Muscle of leg (tissue), 11 donors: ENCODE results near the gene PLCL1. TPM values are rescaled to one million over a fixed set of nuclear protein-coding genes. Genes with fewer than 3 reads are reported as not detected.
"Not testable (repeated sequence)": the region's sequence is repeated elsewhere in the genome, so short reads cannot be mapped to it uniquely, and the experiment has no call there.

Experiments used
- DNase-seq: peaks from one replicate; pipeline ENCODE4 v3.0.0; 2013
- H3K27ac ChIP-seq: one replicate; pipeline ENCODE4 v1.5.1; 2013; ENCODE audit warnings: mild to moderate bottlenecking, low read length, control low read depth
- H3K27me3 ChIP-seq: one replicate; pipeline ENCODE4 v1.6.1; 2013; ENCODE audit warnings: low read length; ENCODE audit not compliant: control insufficient read depth, insufficient read depth
- H3K36me3 ChIP-seq: one replicate; pipeline ENCODE4 v1.6.1; 2013; ENCODE audit warnings: low read length; ENCODE audit not compliant: control insufficient read depth, insufficient read depth
- H3K4me1 ChIP-seq: one replicate; pipeline ENCODE4 v1.6.1; 2013; ENCODE audit warnings: low read length; ENCODE audit not compliant: control insufficient read depth, insufficient read depth
- H3K4me3 ChIP-seq: one replicate; pipeline ENCODE4 v1.5.1; 2013; ENCODE audit warnings: low read length, control low read depth
- H3K9me3 ChIP-seq: replicated peaks from 2 replicates; pipeline ENCODE4 v1.6.1; 2013; ENCODE audit warnings: low read depth, low read length; ENCODE audit not compliant: control insufficient read depth
- WGBS: methylation state at CpG from one replicate; pipeline ENCODE4 v1.1.5; 2013; ENCODE audit warnings: missing lambda C conversion rate; ENCODE audit not compliant: insufficient coverage; 5-methylcytosine and 5-hydroxymethylcytosine counted together
- polyA plus RNA-seq, 8 donors: library from polyadenylated mRNA; unstranded; fragments of 120-200 nt; gene quantifications; one replicate each; pipeline versions ENCODE4 v1.2.1 to v1.2.3, GENCODE V29; 2013; ENCODE audit warnings: inconsistent platforms in 1 of 8, low replicate concordance in 1 of 8; ENCODE audit not compliant: insufficient read length in 8 of 8, insufficient read depth in 1 of 8
- total RNA-seq: library from RNA; stranded (reverse); fragments of 120-200 nt; gene quantifications from one replicate; pipeline ENCODE4 v1.2.4, GENCODE V29; 2013

PLCL1 gene
- total and polyA plus RNA-seq, 9 donors, result 9.5 to 17.7 (median 12.7) TPM

DNA sequence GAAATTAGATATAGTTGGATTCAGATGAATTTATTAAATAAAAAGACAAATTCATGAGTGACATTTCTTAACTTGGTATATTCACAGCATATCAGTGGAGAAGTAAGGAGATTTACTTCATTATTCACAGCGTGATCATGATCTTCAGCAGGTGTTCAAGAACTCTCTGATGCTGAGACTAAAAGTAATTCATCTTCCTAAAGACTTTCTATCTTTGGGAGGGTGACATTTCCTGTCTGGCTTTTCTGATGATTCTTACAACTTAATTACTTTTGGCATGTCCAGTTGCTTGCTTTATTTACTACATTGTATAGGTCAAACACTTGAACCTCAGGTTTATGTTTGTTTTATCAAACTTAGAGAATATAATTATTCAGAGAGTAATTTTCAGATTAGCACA lies 224.6 kb downstream of the PLCL1 start:
- Histone ChIP-seq H3K9me3 (no peaks in the 10 kb centered on the region), H3K27me3 (no peaks in the 10 kb centered on the region), H3K27ac (no peak overlapping the region), H3K4me3 (no peak overlapping the region), H3K36me3 (no peaks in the 10 kb centered on the region), H3K4me1 (no peaks in the 10 kb centered on the region)
- no peak for DNase-seq
- WGBS, result no CpG with 5 or more reads among the region's 1 CpG

DNA sequence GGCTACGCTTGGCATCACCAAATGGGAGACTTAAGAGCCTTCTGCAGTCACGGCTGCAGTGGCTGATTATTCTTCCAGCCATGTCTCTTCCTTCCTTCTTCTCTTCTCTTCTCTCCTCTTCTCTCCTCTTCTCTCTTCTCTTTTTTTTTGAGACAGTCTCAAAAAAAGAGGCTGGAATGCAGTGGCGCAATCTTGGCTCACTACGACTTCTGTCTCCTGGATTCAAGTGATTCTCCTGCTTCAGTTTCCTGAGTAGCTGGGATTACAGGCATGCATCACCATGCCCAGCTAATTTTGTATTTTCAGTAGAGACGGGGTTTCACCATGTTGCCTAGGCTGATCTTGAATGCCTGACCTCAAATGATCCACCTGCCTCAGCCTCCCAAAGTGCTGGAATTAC lies 225.2 kb downstream of the PLCL1 start:
- not testable (repeated sequence) for H3K9me3 ChIP-seq, H3K4me1 ChIP-seq, H3K36me3 ChIP-seq, DNase-seq, H3K27me3 ChIP-seq, H3K27ac ChIP-seq, H3K4me3 ChIP-seq
- 72% methylated on average over 5 of the region's 5 CpGs for WGBS

DNA sequence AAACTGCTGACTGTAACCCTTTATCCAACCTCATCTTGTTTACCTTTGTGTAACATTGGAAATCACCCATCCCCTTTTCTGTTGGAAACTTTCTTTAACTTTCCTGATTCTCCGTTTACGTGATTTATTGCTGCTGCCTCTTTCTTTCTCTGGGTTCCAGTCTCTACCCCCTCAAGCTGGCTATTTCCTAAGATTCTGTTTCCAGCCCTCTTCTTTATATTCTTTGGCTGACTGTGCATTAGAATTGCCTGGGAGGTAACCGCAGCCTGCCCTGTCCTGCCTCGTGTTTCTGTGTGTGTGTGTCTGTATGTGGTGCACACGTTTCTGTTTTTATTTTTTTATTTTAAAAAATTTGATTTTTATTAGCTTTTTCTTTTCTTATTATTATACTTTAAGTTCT lies 229.2 kb downstream of the PLCL1 start:
- H3K27me3 ChIP-seq, result no peaks in the 10 kb centered on the region
- no peaks in the 10 kb centered on the region for H3K9me3 ChIP-seq
- H3K27ac ChIP-seq, result no peak overlapping the region
- H3K36me3 ChIP-seq, result no peaks in the 10 kb centered on the region
- DNase-seq, result no peak
- no CpG with 5 or more reads among the region's 5 CpGs for WGBS
- no peak overlapping the region for H3K4me3 ChIP-seq
- H3K4me1 ChIP-seq, result no peaks in the 10 kb centered on the region

DNA sequence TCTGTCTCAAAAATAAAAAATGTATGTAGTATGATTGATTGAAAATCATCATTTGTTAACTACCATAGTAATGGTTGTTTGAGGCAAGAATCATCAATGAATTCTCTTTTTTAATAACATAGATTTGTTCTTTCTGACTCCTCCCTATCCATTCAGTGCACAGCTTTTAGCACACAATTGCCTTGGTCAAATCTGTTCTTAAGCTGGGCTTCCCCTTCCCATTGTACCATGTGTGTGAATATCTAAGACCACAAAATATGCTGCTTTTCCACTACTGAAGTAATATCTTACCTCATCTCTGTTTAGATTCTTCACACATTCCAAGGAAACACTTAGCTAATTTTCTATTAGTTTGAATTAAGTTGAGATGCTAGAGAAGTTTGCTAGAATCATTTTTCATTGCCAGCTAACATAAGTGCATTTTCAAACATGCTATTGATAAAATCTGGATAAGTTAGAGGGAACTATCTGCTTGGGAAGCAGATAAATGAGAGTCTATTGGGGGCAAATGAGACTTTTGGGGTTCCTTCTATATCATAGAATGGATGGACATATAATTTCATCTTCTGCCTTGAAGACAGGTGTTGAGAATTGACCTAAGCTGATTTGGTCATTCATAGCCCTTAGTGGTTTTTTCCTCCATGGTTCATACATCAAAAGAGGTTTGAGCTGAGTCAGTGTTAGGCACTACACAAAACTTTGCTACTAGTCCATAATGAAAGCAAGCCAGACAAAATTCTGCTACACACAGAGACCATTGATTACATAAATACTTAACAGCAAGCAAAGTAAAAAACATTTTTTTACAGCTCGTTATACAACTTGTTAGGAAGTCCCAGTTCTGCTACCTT lies 231.9 kb downstream of the PLCL1 start:
- no peaks in the 10 kb centered on the region for H3K27me3 ChIP-seq
- WGBS, result 75% methylated on average over 1 of the region's 1 CpG
- no peak overlapping the region for H3K4me3 ChIP-seq
- H3K36me3 ChIP-seq, result no peaks in the 10 kb centered on the region
- no peak for DNase-seq
- H3K27ac ChIP-seq, result no peak overlapping the region
- H3K9me3 ChIP-seq, result no peaks in the 10 kb centered on the region
- no peaks in the 10 kb centered on the region for H3K4me1 ChIP-seq

DNA sequence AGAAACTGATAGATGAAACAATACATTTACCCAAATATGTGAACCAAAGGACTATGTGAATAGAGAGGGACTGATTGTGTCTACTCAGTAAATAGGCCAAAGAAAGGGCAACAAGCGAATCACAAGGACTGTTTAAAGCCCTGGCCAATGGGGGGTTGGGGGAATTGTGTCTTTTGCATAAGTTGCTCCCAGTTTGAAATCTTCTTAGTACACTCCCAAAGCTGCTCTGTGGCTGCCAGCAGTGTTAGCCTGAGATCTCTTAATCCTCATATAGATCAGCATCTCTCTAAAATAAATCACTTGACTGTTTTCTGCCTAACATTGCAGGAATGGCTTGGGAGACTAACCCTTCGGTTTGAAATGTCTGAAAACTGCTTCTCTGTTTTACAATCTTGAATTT lies 236.4 kb downstream of the PLCL1 start:
- no peak overlapping the region for H3K27ac ChIP-seq
- WGBS, result no CpG with 5 or more reads among the region's 2 CpGs
- no peak for DNase-seq

DNA sequence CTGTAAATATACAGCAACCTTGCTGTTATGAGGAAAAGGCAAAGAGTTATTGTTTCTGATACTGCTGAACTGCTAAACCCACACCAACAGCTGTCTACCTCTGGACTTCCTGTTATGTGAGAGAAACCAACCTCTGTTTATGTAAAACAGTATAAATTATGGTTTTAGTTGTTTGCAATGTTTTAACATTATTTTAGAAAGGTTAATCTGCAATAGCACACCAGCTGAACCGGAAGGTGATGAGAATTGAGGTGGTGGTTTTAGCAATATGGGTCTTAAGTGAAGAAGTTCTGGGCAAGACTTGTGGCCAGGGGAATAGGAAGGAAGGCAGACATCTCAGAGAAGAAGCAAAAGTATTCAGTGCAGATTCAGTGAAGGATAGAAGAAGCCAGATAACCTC lies 237.8 kb downstream of the PLCL1 start:
- H3K36me3 ChIP-seq, result no peaks in the 10 kb centered on the region
- H3K9me3 ChIP-seq, result no peaks in the 10 kb centered on the region
- no peaks in the 10 kb centered on the region for H3K4me1 ChIP-seq
- no peak overlapping the region for H3K27ac ChIP-seq
- DNase-seq, result no peak
- WGBS, result 30% methylated on average over 1 of the region's 1 CpG
- H3K27me3 ChIP-seq, result no peaks in the 10 kb centered on the region
- no peak overlapping the region for H3K4me3 ChIP-seq

More for the DNA sequence above, 236.4 kb downstream of the PLCL1 start:
- Histone ChIP-seq H3K27me3 (no peaks in the 10 kb centered on the region), H3K4me1 (no peaks in the 10 kb centered on the region), H3K36me3 (no peaks in the 10 kb centered on the region), H3K4me3 (no peak overlapping the region), H3K9me3 (no peaks in the 10 kb centered on the region)

DNA sequence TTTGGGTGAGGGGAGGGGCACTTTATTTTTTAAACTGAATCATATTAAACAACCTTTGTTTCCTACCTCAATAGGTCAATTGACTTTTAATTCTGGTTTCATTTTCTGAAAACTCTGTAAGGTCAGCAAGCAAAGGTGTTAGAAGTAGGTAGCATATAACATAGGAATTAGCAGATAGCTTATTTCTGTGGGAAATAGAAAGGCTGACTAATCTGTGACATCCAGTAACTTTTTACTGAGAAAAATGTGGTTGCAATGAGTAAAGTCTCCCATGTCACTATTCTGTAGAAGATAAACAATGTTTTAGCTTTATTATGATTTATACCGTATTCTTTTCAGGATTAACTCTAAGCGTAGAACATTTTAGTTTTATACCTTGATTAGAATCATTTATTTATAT lies 240.4 kb downstream of the PLCL1 start:
- Histone ChIP-seq H3K27ac (no peak overlapping the region), H3K4me1 (no peaks in the 10 kb centered on the region), H3K4me3 (no peak overlapping the region), H3K36me3 (no peaks in the 10 kb centered on the region), H3K9me3 (no peaks in the 10 kb centered on the region), H3K27me3 (no peaks in the 10 kb centered on the region)
- no CpG with 5 or more reads among the region's 2 CpGs for WGBS
- no peak for DNase-seq

DNA sequence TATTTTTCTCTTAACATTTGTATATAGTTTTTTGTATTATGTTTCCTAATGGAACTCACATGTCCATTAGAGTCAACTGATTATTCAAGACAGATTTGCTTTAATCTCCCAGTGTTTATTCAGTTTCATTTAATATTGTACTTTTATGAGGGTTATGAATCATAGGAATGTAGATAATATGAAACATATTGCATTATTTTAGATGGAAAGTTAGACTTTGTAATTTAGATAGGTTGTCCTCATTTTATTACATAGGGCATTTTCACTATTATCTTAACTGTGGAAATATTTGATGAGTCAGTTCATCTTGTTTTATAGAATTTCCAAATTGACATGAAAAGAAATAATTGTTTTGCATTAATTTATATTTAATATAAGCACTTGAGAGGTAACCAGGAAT lies 240.8 kb downstream of the PLCL1 start:
- Histone ChIP-seq H3K27me3 (no peaks in the 10 kb centered on the region), H3K27ac (no peak overlapping the region), H3K36me3 (no peaks in the 10 kb centered on the region), H3K4me3 (no peak overlapping the region), H3K4me1 (no peaks in the 10 kb centered on the region), H3K9me3 (no peaks in the 10 kb centered on the region)
- DNase-seq, result no peak

DNA sequence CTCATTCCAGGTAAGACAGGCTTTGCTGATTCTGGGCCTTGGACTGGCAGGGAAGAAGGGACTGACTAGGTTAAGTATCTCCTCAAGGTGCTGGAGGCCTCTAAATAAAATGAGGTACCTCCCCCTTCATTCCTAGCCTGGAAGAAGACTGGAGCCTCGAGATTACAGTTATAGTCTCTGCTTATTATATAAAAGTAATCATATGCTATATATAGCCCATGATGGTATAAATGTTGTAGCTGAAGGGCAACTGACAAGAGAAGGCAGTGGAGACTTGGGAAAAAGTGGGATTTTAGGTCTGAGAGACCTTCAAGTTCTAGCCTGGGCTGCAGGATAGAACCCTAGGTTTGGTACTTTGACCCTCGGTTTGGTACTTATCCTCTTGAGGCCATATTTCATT lies 248.3 kb downstream of the PLCL1 start:
- no peaks in the 10 kb centered on the region for H3K9me3 ChIP-seq
- no peaks in the 10 kb centered on the region for H3K27me3 ChIP-seq
- H3K36me3 ChIP-seq, result no peaks in the 10 kb centered on the region
- H3K27ac ChIP-seq, result no peak overlapping the region
- DNase-seq, result no peak
- peaks cover 3% of the 10 kb centered on the region for H3K4me1 ChIP-seq
- WGBS, result no CpG with 5 or more reads among the region's 2 CpGs
- H3K4me3 ChIP-seq, result no peak overlapping the region

DNA sequence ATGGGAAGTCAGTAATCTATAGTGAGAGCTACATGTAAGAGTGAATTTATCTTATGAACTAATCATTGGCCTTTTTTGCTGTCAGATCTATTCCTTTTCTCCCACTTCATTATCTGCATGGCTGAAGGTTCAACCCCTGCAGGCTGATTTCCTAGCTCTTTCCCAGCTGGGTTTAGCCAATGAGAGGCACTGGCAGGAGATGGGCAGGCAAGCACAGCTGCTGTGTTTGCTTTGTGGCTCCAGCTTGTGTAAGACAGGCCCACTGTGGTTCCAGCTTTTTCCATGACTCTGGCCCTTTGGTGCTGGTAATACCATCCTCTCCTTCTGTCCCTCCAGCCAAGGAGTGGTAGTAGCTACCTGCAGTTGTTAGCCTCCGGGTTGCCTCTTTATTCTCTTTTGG lies 248.8 kb downstream of the PLCL1 start:
- WGBS, result no CpG with 5 or more reads among the region's 1 CpG

DNA sequence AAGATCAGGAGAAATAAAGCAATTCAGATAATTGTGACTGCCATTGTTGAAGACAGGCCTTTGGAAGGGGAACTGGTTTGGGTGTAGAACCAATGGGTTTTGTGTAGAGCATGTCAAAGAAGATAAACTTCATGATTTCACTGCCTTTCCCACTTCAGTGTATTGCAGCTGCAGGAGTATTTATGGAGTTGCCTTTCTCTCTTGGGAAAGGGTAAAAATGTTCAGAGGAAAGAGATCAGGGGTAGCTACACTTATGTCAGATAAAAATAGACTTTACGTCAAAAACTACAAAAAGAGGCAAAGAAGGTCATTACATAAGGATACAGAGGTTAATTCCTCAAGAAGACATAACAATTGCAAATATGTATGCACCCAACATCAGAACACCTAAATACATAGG lies 249.4 kb downstream of the PLCL1 start:
- no peak overlapping the region for H3K4me3 ChIP-seq
- H3K36me3 ChIP-seq, result no peaks in the 10 kb centered on the region
- no peaks in the 10 kb centered on the region for H3K27me3 ChIP-seq
- DNase-seq, result no peak
- no CpG with 5 or more reads among the region's 1 CpG for WGBS
- no peak overlapping the region for H3K27ac ChIP-seq
- H3K9me3 ChIP-seq, result no peaks in the 10 kb centered on the region
- peaks cover 3% of the 10 kb centered on the region for H3K4me1 ChIP-seq

More for the DNA sequence above, 248.8 kb downstream of the PLCL1 start:
- Histone ChIP-seq H3K4me3 (no peak overlapping the region), H3K36me3 (no peaks in the 10 kb centered on the region), H3K4me1 (peaks cover 3% of the 10 kb centered on the region), H3K27me3 (no peaks in the 10 kb centered on the region), H3K9me3 (no peaks in the 10 kb centered on the region), H3K27ac (no peak overlapping the region)
- no peak for DNase-seq
